Peyer's patch (tissue), 4 donors: ENCODE data around the gene TEK.

ENCODE experiments used
- CTCF ChIP-seq, 6 experiments: fragments of 450-650 bp in 4 of 6; fragments of 200-600 bp in 2 of 6; sonication (generic) in 1 of 6; IDR thresholded peaks; one replicate each; pipeline ENCODE4 v1.5.1; 2017 to 2019; ENCODE audit warnings: antibody characterized with exemption in 6 of 6, mild to moderate bottlenecking in 3 of 6, moderate library complexity in 1 of 6
- POLR2A ChIP-seq, 2 donors: fragments of 450-650 bp; IDR thresholded peaks; one replicate each; pipeline ENCODE4 v1.5.1; 2017; ENCODE audit warnings: antibody characterized with exemption in 2 of 2, mild to moderate bottlenecking in 2 of 2, moderate library complexity in 2 of 2

- TF ChIP-seq CTCF (IDR thresholded peaks at IDR 0.05) = no peak
- no peak for TF ChIP-seq POLR2A (IDR thresholded peaks at IDR 0.05)
Observed at GRCh38 chr9:27198190-27198589, 89.2 kb downstream of the TEK start.
